Skeletal muscle satellite cell (primary cell): ENCODE data around the gene EPB41L4A.
"Not testable (repeated sequence)": the region's sequence is repeated elsewhere in the genome, so short reads cannot be mapped to it uniquely, and the experiment has no call there.

Experiments used
- H3K27me3 ChIP-seq: 2 replicates; pipeline ENCODE4 v1.7.0; 2013; ENCODE audit warnings: low read length; ENCODE audit not compliant: control insufficient read depth, insufficient read depth
- H3K36me3 ChIP-seq: 2 replicates; pipeline ENCODE4 v1.7.0; 2013; ENCODE audit warnings: mild to moderate bottlenecking, control low read depth, low read length; ENCODE audit not compliant: insufficient read depth
- H3K4me1 ChIP-seq: 2 replicates; pipeline ENCODE4 v1.7.0; 2013; ENCODE audit warnings: low read length; ENCODE audit not compliant: control insufficient read depth, insufficient read depth
- H3K4me2 ChIP-seq: 2 replicates; pipeline ENCODE4 v1.7.0; 2013; ENCODE audit warnings: mild to moderate bottlenecking, low read length
- H3K4me3 ChIP-seq: 2 replicates; pipeline ENCODE4 v1.7.0; 2013; ENCODE audit warnings: low read length
- H3K9ac ChIP-seq: 2 replicates; pipeline ENCODE4 v1.7.0; 2013; ENCODE audit warnings: mild to moderate bottlenecking, low read depth, low read length, moderate library complexity
- H3K9me3 ChIP-seq: replicated peaks from 2 replicates; pipeline ENCODE4 v1.7.0; 2013; ENCODE audit warnings: mild to moderate bottlenecking, control low read depth, low read length

Gene EPB41L4A

DNA sequence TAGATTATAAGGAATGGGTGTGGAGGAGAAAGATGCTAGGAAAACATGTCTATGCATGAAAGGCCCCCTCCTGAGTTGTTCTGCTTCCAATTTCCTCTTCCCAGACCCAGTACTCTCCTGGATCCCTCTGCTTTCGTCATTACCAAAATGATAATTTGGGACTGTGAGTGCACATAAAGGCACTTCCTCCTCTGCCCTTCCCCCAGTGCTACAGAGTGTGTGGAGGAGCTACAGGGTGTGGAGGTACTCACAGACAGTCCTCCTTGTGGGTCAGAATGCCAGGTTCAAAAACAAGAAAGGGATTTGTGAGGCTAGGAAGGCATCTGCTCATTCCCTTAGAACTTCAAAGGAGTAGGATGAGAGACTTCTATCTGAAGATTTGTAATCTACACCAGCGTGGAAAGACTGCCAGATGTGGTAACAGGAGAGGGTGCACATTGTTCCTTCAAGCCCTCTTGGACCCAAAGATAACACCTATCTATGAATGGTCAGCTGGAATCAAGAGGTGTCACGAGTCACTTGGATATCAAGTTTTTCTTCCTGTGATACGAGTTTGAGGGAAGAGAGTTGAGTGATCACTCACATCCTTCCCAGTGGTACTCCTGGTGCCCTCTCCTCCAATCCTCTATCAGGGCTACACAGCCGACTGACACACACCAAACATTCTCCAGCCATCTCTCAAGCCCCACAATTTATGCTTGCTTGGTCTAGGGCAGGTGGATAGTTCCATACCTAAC is 201.1 kb downstream of the EPB41L4A start:
- H3K4me3 ChIP-seq = no peak overlapping the region
- H3K4me2 ChIP-seq = no peak overlapping the region
- peaks cover 6% of the 10 kb centered on the region for H3K27me3 ChIP-seq
- H3K9me3 ChIP-seq = no peaks in the 10 kb centered on the region
- no peak overlapping the region for H3K9ac ChIP-seq
- no peaks in the 10 kb centered on the region for H3K4me1 ChIP-seq
- H3K36me3 ChIP-seq = no peaks in the 10 kb centered on the region

DNA sequence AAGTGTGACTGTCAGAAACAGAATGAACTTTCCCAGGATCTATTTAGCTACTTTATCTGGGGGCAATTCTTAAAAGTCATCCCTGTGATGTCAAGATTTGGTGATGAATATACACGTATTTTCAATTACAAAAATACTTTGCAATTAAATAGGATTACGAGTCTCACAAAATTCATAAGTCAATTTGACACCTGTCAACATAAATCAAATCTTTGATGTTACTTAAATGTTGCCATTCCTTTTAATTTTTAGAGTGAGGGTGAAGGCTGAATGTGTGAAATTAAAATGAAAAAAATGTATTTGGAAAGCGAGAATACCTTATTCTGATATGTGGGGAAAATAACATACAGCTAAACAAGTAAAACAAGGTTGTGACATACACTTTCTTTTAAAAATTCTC is 202.9 kb downstream of the EPB41L4A start:
- Histone ChIP-seq H3K9me3 (no peaks in the 10 kb centered on the region), H3K4me3 (no peak overlapping the region), H3K36me3 (no peaks in the 10 kb centered on the region), H3K4me2 (no peak overlapping the region), H3K27me3 (peaks cover 3% of the 10 kb centered on the region), H3K4me1 (no peaks in the 10 kb centered on the region), H3K9ac (no peak overlapping the region)

DNA sequence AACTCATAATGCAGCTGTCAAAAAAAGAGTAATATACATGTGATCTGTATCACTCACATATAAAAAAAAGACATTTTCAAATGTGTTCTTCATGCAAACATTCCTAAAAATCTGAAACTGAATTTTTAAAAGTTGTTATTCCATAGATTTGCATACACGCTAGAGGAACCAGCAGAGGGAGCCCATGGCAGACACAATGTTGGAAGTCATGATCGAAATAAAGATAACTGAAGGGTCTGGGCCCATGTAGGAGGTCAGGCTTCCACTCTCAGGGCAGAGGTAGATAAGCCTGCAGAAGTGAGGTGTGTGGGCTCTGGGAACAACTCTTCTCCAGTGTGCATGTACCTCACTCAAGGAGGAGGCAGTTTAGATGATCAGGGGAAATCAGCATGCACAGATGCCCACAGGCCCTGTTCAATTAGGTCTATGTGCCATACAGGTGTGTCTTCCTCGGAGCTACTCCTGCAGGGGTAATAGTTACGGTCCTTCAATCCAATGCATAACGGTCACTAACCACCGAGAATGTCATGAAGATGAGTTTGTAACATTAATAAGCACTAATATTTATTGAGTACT is 208.6 kb downstream of the EPB41L4A start:
- H3K4me2 ChIP-seq = no peak overlapping the region
- H3K27me3 ChIP-seq = no peaks in the 10 kb centered on the region
- H3K9me3 ChIP-seq = no peaks in the 10 kb centered on the region
- H3K4me3 ChIP-seq = no peak overlapping the region
- H3K4me1 ChIP-seq = no peaks in the 10 kb centered on the region
- no peak overlapping the region for H3K9ac ChIP-seq
- no peaks in the 10 kb centered on the region for H3K36me3 ChIP-seq

DNA sequence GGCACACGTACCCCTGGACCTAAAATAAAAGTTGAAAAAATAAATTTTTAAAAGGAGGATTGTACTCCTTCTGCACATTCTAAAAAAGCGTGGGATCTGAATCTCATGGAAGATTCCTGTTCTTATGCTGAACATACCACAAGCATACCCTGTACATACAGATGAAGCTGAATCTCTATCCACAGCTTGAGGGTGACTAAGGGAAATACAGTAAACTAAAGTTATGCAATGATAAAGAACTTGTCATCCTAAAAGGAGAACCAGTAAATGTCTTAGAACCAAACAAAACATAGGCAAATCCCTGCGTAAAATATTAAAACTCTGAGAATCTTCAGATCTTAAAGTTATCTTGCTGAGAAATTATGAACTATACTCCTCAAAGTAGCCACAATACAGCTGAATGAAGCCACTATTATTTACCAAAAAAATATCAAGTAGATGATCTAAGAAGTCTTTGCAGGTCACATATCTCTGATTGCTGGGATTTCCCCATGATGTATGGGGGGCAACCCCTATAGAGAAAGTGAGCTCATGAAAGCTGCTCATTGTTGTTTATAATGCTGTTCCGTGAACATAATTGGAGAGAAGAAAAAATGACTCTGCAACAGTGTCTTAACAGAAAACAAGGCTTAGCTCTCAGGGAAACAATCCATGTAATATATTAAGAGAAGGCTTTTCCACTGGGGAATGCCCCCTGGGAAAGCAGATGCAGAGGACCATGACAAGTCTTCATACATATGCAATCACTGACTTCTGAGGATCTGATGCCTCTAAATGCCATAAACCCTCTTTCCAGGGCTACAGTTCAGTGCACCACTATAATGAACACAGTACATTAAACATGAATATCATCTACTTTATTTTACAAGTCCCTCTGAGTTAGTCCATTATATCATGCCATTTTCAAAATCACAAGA is 210.1 kb downstream of the EPB41L4A start:
- Histone ChIP-seq H3K27me3 (no peaks in the 10 kb centered on the region), H3K4me3 (no peak overlapping the region), H3K9ac (no peak overlapping the region)

DNA sequence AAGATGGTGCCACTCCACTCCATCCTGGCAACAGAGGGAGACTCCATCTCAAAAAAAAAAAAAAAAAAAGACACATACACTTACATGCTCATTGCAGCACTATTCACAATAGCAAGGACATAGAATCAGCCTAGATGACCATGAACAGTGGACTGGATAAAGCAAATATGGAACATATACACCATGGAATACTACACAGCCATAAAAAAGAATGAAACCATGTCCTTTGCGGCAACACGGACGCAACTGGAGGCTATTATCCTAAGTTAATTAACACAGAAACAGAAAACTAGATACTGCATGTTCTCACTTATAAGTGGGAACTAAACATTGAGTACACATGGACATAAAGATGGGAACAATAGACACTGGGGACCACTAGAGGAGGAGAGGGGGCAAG is 210.9 kb downstream of the EPB41L4A start:
- not testable (repeated sequence) for H3K4me3 ChIP-seq, H3K9ac ChIP-seq, H3K27me3 ChIP-seq, H3K4me2 ChIP-seq, H3K36me3 ChIP-seq, H3K4me1 ChIP-seq, H3K9me3 ChIP-seq

More for the DNA sequence above, 210.1 kb downstream of the EPB41L4A start:
- no peaks in the 10 kb centered on the region for H3K4me1 ChIP-seq
- H3K9me3 ChIP-seq = no peaks in the 10 kb centered on the region
- H3K4me2 ChIP-seq = no peak overlapping the region
- H3K36me3 ChIP-seq = no peaks in the 10 kb centered on the region

DNA sequence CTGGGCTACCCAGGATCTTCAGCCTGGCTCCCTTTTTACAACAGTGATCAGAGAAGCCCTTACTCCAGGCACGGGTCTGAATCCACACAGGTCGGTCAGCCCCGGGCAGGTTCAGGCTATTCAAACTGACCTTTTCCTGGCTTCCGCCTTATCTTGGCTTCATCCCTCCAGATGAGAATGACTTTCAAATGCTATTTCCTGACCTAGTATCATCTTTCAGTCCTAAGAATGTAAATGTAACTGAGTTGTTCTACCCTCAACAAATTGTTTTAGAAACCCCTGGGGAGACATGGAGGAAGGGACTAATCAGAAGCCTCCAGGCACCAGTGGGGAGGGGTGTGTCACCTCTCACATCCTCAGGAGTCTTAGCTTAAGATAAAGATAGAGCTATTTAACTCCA is 213.2 kb downstream of the EPB41L4A start:
- H3K4me2 ChIP-seq = no peak overlapping the region
- no peaks in the 10 kb centered on the region for H3K36me3 ChIP-seq
- no peaks in the 10 kb centered on the region for H3K9me3 ChIP-seq
- H3K4me1 ChIP-seq = no peaks in the 10 kb centered on the region
- H3K27me3 ChIP-seq = no peaks in the 10 kb centered on the region
- no peak overlapping the region for H3K9ac ChIP-seq
- H3K4me3 ChIP-seq = no peak overlapping the region

DNA sequence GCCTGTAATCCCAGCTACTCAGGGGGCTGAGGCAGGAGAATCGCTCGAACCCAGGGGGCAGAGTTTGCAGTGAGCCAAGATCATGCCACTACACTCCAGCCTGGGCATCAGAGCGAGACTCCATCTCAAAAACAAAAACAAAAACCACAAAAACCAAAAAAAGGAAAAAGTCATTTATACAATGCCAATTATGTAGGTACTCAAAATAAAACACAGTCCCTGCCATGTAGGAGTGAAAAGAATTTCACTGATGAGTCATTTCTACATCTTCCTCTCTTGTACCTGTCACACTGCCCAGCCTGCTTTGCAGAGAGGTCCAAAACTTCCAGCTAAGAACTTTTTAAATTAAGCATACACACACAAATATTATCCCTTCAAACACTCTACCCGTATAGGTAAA is 215.8 kb downstream of the EPB41L4A start:
- no peaks in the 10 kb centered on the region for H3K36me3 ChIP-seq
- H3K27me3 ChIP-seq = peaks cover 4% of the 10 kb centered on the region
- no peak overlapping the region for H3K9ac ChIP-seq
- H3K4me2 ChIP-seq = no peak overlapping the region
- no peak overlapping the region for H3K4me3 ChIP-seq
- no peaks in the 10 kb centered on the region for H3K9me3 ChIP-seq
- no peaks in the 10 kb centered on the region for H3K4me1 ChIP-seq

DNA sequence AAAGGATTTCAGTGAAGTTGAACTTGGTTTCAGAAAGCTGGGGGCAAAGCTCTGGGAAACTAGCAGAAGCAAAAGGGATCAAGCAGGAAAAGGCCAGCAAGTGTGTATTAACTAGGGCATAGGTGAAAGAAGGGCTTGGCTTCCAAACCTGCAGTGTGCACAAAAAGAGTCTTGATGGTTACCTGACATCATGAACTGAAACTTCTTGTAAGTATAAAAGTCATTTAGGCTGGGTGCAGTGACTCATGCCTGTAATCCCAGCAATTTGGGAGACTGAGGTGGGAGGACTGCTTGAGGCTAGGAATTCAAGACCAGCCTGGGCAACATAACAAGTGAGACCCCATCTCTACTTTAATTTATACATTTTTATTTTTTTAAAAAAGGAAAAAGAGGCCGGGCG is 216.4 kb downstream of the EPB41L4A start:
- H3K4me3 ChIP-seq = no peak overlapping the region
- H3K4me2 ChIP-seq = no peak overlapping the region
- H3K36me3 ChIP-seq = no peaks in the 10 kb centered on the region
- H3K27me3 ChIP-seq = peaks cover 4% of the 10 kb centered on the region
- no peaks in the 10 kb centered on the region for H3K4me1 ChIP-seq
- no peak overlapping the region for H3K9ac ChIP-seq
- H3K9me3 ChIP-seq = no peaks in the 10 kb centered on the region

DNA sequence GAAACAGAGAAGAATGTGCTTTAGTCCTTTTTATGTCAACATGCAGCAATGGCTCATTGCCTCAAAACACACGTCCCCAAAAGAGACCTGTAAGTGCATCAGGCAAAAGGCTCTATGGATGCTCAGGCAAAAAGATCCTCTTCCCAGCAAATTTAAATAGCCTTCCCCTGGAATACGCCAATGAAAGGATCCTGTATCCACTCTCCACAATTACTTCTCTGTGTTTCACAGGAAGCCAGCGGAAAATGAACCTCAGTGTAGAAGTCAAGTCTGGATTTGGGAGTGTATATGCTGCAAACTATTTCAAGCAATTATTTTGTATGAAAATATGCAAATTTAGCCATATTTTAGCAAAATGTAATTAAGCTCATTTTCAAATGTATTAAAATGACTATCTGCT is 217.9 kb downstream of the EPB41L4A start:
- Histone ChIP-seq H3K36me3 (no peaks in the 10 kb centered on the region), H3K4me3 (no peak overlapping the region), H3K4me1 (no peaks in the 10 kb centered on the region)

DNA sequence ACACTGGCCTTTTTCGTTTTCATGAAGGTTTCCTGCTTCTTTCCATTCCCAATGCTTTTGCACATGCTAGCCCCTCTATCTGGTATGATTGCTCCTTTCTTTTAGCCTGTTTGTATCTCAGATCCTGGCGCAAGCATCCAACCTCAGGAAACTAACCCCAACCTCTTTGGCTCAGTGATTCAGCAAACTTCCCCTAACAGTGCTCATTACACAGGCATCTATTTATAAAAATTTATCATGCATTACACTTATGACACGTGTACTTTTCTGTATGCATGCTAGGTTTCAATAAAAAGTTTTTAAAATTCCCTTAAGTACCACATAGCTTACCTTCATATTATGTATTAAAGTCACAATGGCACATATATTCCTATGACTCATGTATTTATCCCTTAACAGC is 218.9 kb downstream of the EPB41L4A start:
- no peak overlapping the region for H3K9ac ChIP-seq
- no peak overlapping the region for H3K4me3 ChIP-seq
- H3K36me3 ChIP-seq = no peaks in the 10 kb centered on the region
- H3K4me2 ChIP-seq = no peak overlapping the region
- H3K9me3 ChIP-seq = no peaks in the 10 kb centered on the region
- peaks cover 15% of the 10 kb centered on the region for H3K27me3 ChIP-seq
- H3K4me1 ChIP-seq = no peaks in the 10 kb centered on the region

More for the DNA sequence above, 217.9 kb downstream of the EPB41L4A start:
- no peaks in the 10 kb centered on the region for H3K9me3 ChIP-seq
- H3K27me3 ChIP-seq = peaks cover 9% of the 10 kb centered on the region
- no peak overlapping the region for H3K4me2 ChIP-seq
- H3K9ac ChIP-seq = no peak overlapping the region

DNA sequence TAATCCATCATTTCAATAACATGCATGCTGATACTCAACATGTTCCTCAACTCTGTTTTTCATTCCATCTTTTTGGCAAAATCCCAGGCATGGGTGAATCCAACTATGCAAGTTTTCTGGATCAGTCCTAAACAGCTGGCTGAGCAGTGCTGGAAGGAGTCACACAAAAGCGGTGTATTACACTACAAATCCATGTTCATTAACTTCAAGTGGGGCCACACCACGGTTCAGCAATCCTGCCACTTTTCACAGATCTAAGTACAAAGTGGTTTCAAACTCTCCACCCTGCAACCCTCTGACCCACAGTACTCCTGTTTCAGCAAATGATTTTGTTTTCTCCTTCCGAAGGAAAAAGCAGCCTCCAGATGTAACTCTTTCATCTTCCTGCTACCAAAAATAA is 222.5 kb downstream of the EPB41L4A start:
- Histone ChIP-seq H3K9ac (no peak overlapping the region), H3K9me3 (no peaks in the 10 kb centered on the region), H3K36me3 (no peaks in the 10 kb centered on the region), H3K4me2 (no peak overlapping the region), H3K27me3 (peaks cover 15% of the 10 kb centered on the region), H3K4me1 (no peaks in the 10 kb centered on the region), H3K4me3 (no peak overlapping the region)
